H9 (cell line): ENCODE measurements around the gene SLC4A1. TPM values are rescaled to one million over a fixed set of nuclear protein-coding genes. Genes with fewer than 3 reads are reported as not detected.
A peak's percentile ranks its signal among the peaks of the same experiment; 100 is the strongest.

Experiments
- DNase-seq: peaks from one replicate; pipeline ENCODE4 v3.0.0-alpha.2; 2017
- H2AFZ ChIP-seq: one replicate; pipeline ENCODE4 v1.6.1; 2013; ENCODE audit warnings: mild to moderate bottlenecking, low read length, control low read depth, moderate library complexity
- H2AK5ac ChIP-seq: 2 replicates; pipeline ENCODE4 v1.6.1; 2013; ENCODE audit warnings: low read length, control low read depth, mixed read lengths; ENCODE audit not compliant: insufficient read length
- H2BK120ac ChIP-seq: one replicate; pipeline ENCODE4 v1.6.1; 2013; ENCODE audit warnings: low read depth, mild to moderate bottlenecking, low read length, control low read depth, inconsistent platforms; ENCODE audit not compliant: poor library complexity, severe bottlenecking
- H2BK12ac ChIP-seq: 2 replicates; pipeline ENCODE4 v1.6.1; 2013; ENCODE audit warnings: low read length, control low read depth, mixed read lengths, low read depth; ENCODE audit not compliant: insufficient read length
- H2BK15ac ChIP-seq: 2 replicates; pipeline ENCODE4 v1.6.1; 2013; ENCODE audit warnings: low read depth, low read length, control low read depth
- H2BK20ac ChIP-seq: one replicate; pipeline ENCODE4 v1.6.1; 2013; ENCODE audit warnings: low read depth, mild to moderate bottlenecking, low read length, control low read depth, inconsistent platforms; ENCODE audit not compliant: poor library complexity, severe bottlenecking
- H2BK5ac ChIP-seq: 2 replicates; pipeline ENCODE4 v1.6.1; 2013; ENCODE audit warnings: low read length, control low read depth, mixed read lengths; ENCODE audit not compliant: insufficient read length
- H3K14ac ChIP-seq: 2 replicates; pipeline ENCODE4 v1.6.1; 2013; ENCODE audit warnings: low read length, control low read depth; ENCODE audit not compliant: insufficient read depth
- H3K18ac ChIP-seq: 2 replicates; pipeline ENCODE4 v1.6.1; 2013; ENCODE audit warnings: low read depth, mild to moderate bottlenecking, mixed read lengths, low read length, control low read depth; ENCODE audit not compliant: insufficient read length
- H3K23ac ChIP-seq: 2 replicates; pipeline ENCODE4 v1.6.1; 2013; ENCODE audit warnings: low read length, control low read depth, mixed read lengths, low read depth; ENCODE audit not compliant: insufficient read length
- H3K23me2 ChIP-seq: 2 replicates; pipeline ENCODE4 v1.6.1; 2013; ENCODE audit warnings: low read depth, mild to moderate bottlenecking, mixed read lengths, low read length, control low read depth; ENCODE audit not compliant: insufficient read length, poor library complexity, severe bottlenecking
- H3K27ac ChIP-seq: 2 replicates; pipeline ENCODE4 v1.5.1; 2013; ENCODE audit warnings: low read length, control low read depth, mixed read lengths, low read depth; ENCODE audit not compliant: insufficient read length
- H3K27me3 ChIP-seq: 2 replicates; pipeline ENCODE4 v1.6.1; 2013; ENCODE audit warnings: low read length, control low read depth, inconsistent platforms; ENCODE audit not compliant: insufficient read depth
- H3K4ac ChIP-seq: 2 replicates; pipeline ENCODE4 v1.6.1; 2013; ENCODE audit warnings: low read depth, mild to moderate bottlenecking, control low read depth, inconsistent platforms, low read length, moderate library complexity
- H3K4me1 ChIP-seq: 2 replicates; pipeline ENCODE4 v1.6.1; 2013; ENCODE audit warnings: low read length, control low read depth, inconsistent platforms; ENCODE audit not compliant: insufficient read depth
- H3K4me2 ChIP-seq: 2 replicates; pipeline ENCODE4 v1.6.1; 2013; ENCODE audit warnings: low read length, control low read depth, mixed read lengths; ENCODE audit not compliant: insufficient read length, insufficient read depth
- H3K56ac ChIP-seq: 2 replicates; pipeline ENCODE4 v1.6.1; 2013; ENCODE audit warnings: low read depth, mild to moderate bottlenecking, mixed read lengths, low read length, control low read depth; ENCODE audit not compliant: insufficient read length
- H3K79me1 ChIP-seq: 2 replicates; pipeline ENCODE4 v1.6.1; 2013; ENCODE audit warnings: low read depth, mild to moderate bottlenecking, moderate library complexity, low read length, control low read depth, inconsistent platforms; ENCODE audit not compliant: insufficient read depth, poor library complexity, severe bottlenecking
- H3K79me2 ChIP-seq: 2 replicates; pipeline ENCODE4 v1.6.1; 2013; ENCODE audit warnings: low read length, control low read depth, inconsistent platforms; ENCODE audit not compliant: insufficient read depth
- H3K9ac ChIP-seq: 2 replicates; pipeline ENCODE4 v1.6.1; 2013; ENCODE audit warnings: low read length, control low read depth, mixed read lengths; ENCODE audit not compliant: insufficient read length; ENCODE audit errors: extremely low read depth
- H3K9me3 ChIP-seq: one replicate; pipeline ENCODE4 v1.6.1; 2013; ENCODE audit warnings: low read depth, low read length, inconsistent platforms; ENCODE audit not compliant: control insufficient read depth
- H3T11ph ChIP-seq: one replicate; pipeline ENCODE4 v1.6.1; 2013; ENCODE audit warnings: mild to moderate bottlenecking, low read length, control low read depth, inconsistent platforms
- H4K20me1 ChIP-seq: one replicate; pipeline ENCODE4 v1.6.1; 2013; ENCODE audit not compliant: control insufficient read depth, insufficient read length, insufficient read depth
- H4K5ac ChIP-seq: 2 replicates; pipeline ENCODE4 v1.6.1; 2013; ENCODE audit warnings: low read depth, mild to moderate bottlenecking, mixed read lengths, low read length, control low read depth; ENCODE audit not compliant: insufficient read length
- H4K8ac ChIP-seq: replicated peaks from 2 replicates; pipeline ENCODE4 v1.6.1; 2013; ENCODE audit warnings: low read length, control low read depth, mixed read lengths, low read depth; ENCODE audit not compliant: insufficient read length
- H4K91ac ChIP-seq: 2 replicates; pipeline ENCODE4 v1.6.1; 2013; ENCODE audit warnings: low read depth, mild to moderate bottlenecking, moderate library complexity, mixed read lengths, low read length, control low read depth; ENCODE audit not compliant: insufficient read length
- H3K27ac Mint-ChIP-seq, 3 experiments: 2 replicates in 2 of 3; 3 replicates in 1 of 3; pipeline ENCODE4 v1.8.0; 2020 to 2021; ENCODE audit warnings: mixed read lengths in 3 of 3, mild to moderate bottlenecking in 1 of 3, moderate library complexity in 1 of 3
- H3K27me3 Mint-ChIP-seq: 2 replicates; pipeline ENCODE4 v1.8.0; 2021; ENCODE audit warnings: low read depth, mild to moderate bottlenecking, moderate library complexity, mixed read lengths
- H3K36me3 Mint-ChIP-seq, 3 experiments: 2 replicates in 2 of 3; 3 replicates in 1 of 3; pipeline ENCODE4 v1.8.0; 2020 to 2021; ENCODE audit warnings: low read depth in 3 of 3, mixed read lengths in 3 of 3; ENCODE audit not compliant: insufficient read depth in 1 of 3
- H3K4me1 Mint-ChIP-seq, 2 experiments: 2 replicates each; pipeline ENCODE4 v1.8.0; 2020; ENCODE audit warnings: mixed read lengths in 2 of 2
- H3K4me3 Mint-ChIP-seq, 2 experiments: 2 replicates in 1 of 2; 3 replicates in 1 of 2; pipeline ENCODE4 v1.8.0; 2020 to 2021; ENCODE audit warnings: mild to moderate bottlenecking in 2 of 2, mixed read lengths in 2 of 2, moderate library complexity in 1 of 2
- H3K9me3 Mint-ChIP-seq, 2 experiments: 2 replicates in 1 of 2; 3 replicates in 1 of 2; pipeline ENCODE4 v1.8.0; 2020; ENCODE audit warnings: mild to moderate bottlenecking in 2 of 2, mixed read lengths in 2 of 2, moderate library complexity in 1 of 2
- WGBS: extraction: QIAGEN DNeasy Blood & Tissue Kit; methylation state at CpG from one replicate; pipeline ENCODE4 v1.1.7; 2013; ENCODE audit warnings: missing lambda C conversion rate, low lambda C conversion rate, mixed read lengths; ENCODE audit not compliant: insufficient read length; ENCODE audit errors: extremely low coverage; 5-methylcytosine and 5-hydroxymethylcytosine counted together
- total RNA-seq: library from RNA; stranded (reverse); gene quantifications from 2 replicates; pipeline ENCODE4 v1.2.1, GENCODE V29; 2021
- TF ChIP-seq, protein P1 (sequence below): fragments of 200-600 bp; sonication (generic); conservative IDR thresholded peaks from 3 replicates; pipeline ENCODE4 v1.8.0; 2021; ENCODE audit warnings: antibody characterized with exemption, mild to moderate bottlenecking

SLC4A1 gene
- total RNA-seq, 1 experiment from 2014 or later, result not detected

DNA sequence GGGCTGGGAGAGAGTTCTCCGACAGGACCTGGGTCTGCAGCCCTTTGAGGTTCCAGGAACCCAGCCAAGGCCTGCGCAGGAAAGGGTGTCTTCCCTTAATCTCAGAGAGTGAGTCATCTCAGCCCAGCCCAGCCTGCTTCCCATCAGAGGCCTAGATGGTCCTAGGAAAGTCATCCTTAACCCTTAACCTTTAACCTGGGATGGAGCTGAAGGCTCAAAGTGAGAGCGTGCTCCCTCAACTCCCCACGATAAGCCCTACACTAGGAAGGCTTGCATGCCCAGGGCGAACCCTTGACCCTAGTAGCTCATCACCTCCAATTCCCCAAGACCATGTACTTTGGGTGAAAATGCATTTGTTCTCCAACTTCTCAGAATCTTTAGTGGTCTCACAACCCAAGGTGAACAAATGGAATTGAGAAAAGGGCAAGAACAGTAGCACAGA lies 63.5 kb downstream of the SLC4A1 start:
- H2BK5ac ChIP-seq, result no peak overlapping the region
- H3K4ac ChIP-seq, result no peak overlapping the region
- H3K56ac ChIP-seq, result no peak overlapping the region
- H3K18ac ChIP-seq, result no peak overlapping the region
- Mint-ChIP-seq H3K36me3 (peaks cover 16 to 38% (median 24%) of the 10 kb centered on the region in 3 experiments), H3K9me3 (no peaks in the 10 kb centered on the region), H3K27me3 (no peaks in the 10 kb centered on the region; the same call in 1 of the 2 replicates), H3K4me1 (peaks cover 22 to 28% of the 10 kb centered on the region in 2 experiments), H3K4me3 (no peak overlapping the region), H3K27ac (peak overlapping the region in 1 of 3 experiments; percentile 40; a peak in 2 of 7 replicates)
- H2AFZ ChIP-seq, result no peak overlapping the region
- no peak overlapping the region for H2BK15ac ChIP-seq
- no peak overlapping the region for H2BK20ac ChIP-seq
- no peak overlapping the region for H3K27ac ChIP-seq
- no peaks in the 10 kb centered on the region for H3K4me1 ChIP-seq
- H3K23ac ChIP-seq, result no peak overlapping the region
- no peak overlapping the region for H2BK12ac ChIP-seq
- no peak overlapping the region for H2AK5ac ChIP-seq
- no peaks in the 10 kb centered on the region for H3K79me1 ChIP-seq
- H4K20me1 ChIP-seq, result no peaks in the 10 kb centered on the region
- no peak overlapping the region for H3K4me2 ChIP-seq
- no peaks in the 10 kb centered on the region for H3K27me3 ChIP-seq
- H4K91ac ChIP-seq, result no peak overlapping the region
- H3K14ac ChIP-seq, result no peak overlapping the region
- H3K23me2 ChIP-seq, result no peaks in the 10 kb centered on the region
- H4K5ac ChIP-seq, result no peak overlapping the region
- H3K79me2 ChIP-seq, result no peaks in the 10 kb centered on the region
- no peak overlapping the region for H3T11ph ChIP-seq
- DNase-seq, result no peak
- TF ChIP-seq, protein P1, sequence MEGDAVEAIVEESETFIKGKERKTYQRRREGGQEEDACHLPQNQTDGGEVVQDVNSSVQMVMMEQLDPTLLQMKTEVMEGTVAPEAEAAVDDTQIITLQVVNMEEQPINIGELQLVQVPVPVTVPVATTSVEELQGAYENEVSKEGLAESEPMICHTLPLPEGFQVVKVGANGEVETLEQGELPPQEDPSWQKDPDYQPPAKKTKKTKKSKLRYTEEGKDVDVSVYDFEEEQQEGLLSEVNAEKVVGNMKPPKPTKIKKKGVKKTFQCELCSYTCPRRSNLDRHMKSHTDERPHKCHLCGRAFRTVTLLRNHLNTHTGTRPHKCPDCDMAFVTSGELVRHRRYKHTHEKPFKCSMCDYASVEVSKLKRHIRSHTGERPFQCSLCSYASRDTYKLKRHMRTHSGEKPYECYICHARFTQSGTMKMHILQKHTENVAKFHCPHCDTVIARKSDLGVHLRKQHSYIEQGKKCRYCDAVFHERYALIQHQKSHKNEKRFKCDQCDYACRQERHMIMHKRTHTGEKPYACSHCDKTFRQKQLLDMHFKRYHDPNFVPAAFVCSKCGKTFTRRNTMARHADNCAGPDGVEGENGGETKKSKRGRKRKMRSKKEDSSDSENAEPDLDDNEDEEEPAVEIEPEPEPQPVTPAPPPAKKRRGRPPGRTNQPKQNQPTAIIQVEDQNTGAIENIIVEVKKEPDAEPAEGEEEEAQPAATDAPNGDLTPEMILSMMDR, result no peak
- H2BK120ac ChIP-seq, result no peak overlapping the region
- no peak overlapping the region for H4K8ac ChIP-seq
- H3K9ac ChIP-seq, result no peak overlapping the region
- no CpG with 5 or more reads among the region's 5 CpGs for WGBS
- H3K9me3 ChIP-seq, result no peaks in the 10 kb centered on the region
